ENCODE measurements around the gene ACKR3.
A peak's percentile ranks its signal among the peaks of the same experiment; 100 is the strongest.

The ACKR3 gene

DNA sequence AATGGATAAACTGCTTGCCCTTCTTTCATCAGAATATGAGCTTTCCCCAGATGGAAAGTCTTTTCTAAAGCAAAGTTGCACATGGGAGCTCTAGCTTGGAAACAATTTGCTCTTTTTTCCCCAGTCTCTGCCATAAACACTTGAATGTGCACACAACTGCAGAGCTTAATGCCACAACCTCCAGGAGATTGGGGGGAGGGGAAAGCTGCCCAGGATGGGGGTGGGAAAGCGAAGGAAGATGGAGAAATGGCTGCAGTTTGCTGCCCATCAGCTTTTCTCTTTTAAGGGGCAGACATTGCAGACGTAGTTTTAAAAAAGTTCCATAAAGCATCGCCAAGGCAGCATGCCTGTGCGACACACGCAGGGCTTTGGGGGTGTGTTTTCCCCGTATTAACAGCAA lies 1.5 kb downstream of the ACKR3 start:
- Histone ChIP-seq H2BK120ac (ENCODE audit: low read depth, low read length) (no peak overlapping the region), H3K27me3 (ENCODE audit: insufficient read depth, low read length, poor library complexity) (no peaks in the 10 kb centered on the region), H3K18ac (ENCODE audit: low read length) (peak overlapping the region; percentile 33), H3K9ac (ENCODE audit: low read length) (peak overlapping the region; percentile 45), H3K4me3 (ENCODE audit: low read length) (no peak overlapping the region), H4K5ac (ENCODE audit: low read length) (no peak overlapping the region), H2BK5ac (ENCODE audit: low read length) (peak overlapping the region; percentile 15), H4K8ac (ENCODE audit: low read depth, low read length) (no peak overlapping the region), H3K4me1 (ENCODE audit: control insufficient read depth, low read depth, low read length) (peaks cover 24% of the 10 kb centered on the region), H3K36me3 (ENCODE audit: control insufficient read depth, insufficient read depth, low read length) (no peaks in the 10 kb centered on the region), H2BK15ac (replicated peaks; ENCODE audit: low read depth) (no peak overlapping the region), H2AK5ac (ENCODE audit: low read length) (no peak overlapping the region), H3K27ac (ENCODE audit: low read depth, low read length) (no peak overlapping the region), H3K79me1 (ENCODE audit: low read length) (no peaks in the 10 kb centered on the region), H3K4me2 (ENCODE audit: low read length) (peak overlapping the region; percentile 10), H3K23ac (ENCODE audit: low read length) (no peak overlapping the region), H3K56ac (ENCODE audit: low read length) (peak overlapping the region; percentile 51), H3K79me2 (ENCODE audit: control insufficient read depth, insufficient read depth, low read length) (no peaks in the 10 kb centered on the region), H3K4ac (ENCODE audit: low read depth, low read length) (peak overlapping the region; percentile 39)
- no peak for DNase-seq
- no CpG with 5 or more reads among the region's 6 CpGs for WGBS (ENCODE audit: extremely low coverage, insufficient coverage, low lambda C conversion rate)

DNA sequence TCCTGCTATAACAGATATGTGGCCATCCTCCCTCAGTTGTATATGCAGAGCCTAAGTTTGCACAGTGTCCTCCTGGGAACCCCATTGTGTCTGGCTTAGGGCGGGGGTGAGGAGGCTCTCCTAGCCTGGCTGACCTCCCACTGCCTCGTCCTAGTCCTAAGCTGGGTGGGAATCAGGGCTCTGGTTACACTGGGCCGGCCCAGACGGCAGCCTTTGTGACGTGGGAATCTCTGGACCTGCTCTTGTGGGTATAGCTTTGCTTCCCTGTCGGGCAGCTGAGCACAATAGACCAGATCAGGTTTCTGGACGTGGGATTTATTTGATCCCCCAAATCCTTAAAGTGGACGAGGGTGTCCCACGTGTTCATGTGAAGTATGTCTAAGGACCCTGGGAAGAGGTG lies 2.9 kb downstream of the ACKR3 start:
- DNase-seq: peak; percentile 42
- H3K4me1 ChIP-seq (ENCODE audit: control insufficient read depth, low read depth, low read length): peaks cover 24% of the 10 kb centered on the region
- no peak overlapping the region for H4K8ac ChIP-seq (ENCODE audit: low read depth, low read length)
- H3K27me3 ChIP-seq (ENCODE audit: insufficient read depth, low read length, poor library complexity): no peaks in the 10 kb centered on the region
- no peaks in the 10 kb centered on the region for H3K79me1 ChIP-seq (ENCODE audit: low read length)
- H3K36me3 ChIP-seq (ENCODE audit: control insufficient read depth, insufficient read depth, low read length): no peaks in the 10 kb centered on the region
- H3K23ac ChIP-seq (ENCODE audit: low read length): no peak overlapping the region
- H3K4ac ChIP-seq (ENCODE audit: low read depth, low read length): no peak overlapping the region
- H3K79me2 ChIP-seq (ENCODE audit: control insufficient read depth, insufficient read depth, low read length): no peaks in the 10 kb centered on the region
- no peak overlapping the region for H2AK5ac ChIP-seq (ENCODE audit: low read length)
- H2BK15ac ChIP-seq (replicated peaks; ENCODE audit: low read depth): no peak overlapping the region
- H3K4me3 ChIP-seq (ENCODE audit: low read length): no peak overlapping the region
- no peak overlapping the region for H2BK5ac ChIP-seq (ENCODE audit: low read length)
- H3K9ac ChIP-seq (ENCODE audit: low read length): peak overlapping the region; percentile 23
- H3K56ac ChIP-seq (ENCODE audit: low read length): peak overlapping the region; percentile 53
- H4K5ac ChIP-seq (ENCODE audit: low read length): no peak overlapping the region
- H3K18ac ChIP-seq (ENCODE audit: low read length): no peak overlapping the region
- no CpG with 5 or more reads among the region's 9 CpGs for WGBS (ENCODE audit: extremely low coverage, insufficient coverage, low lambda C conversion rate)
- no peak overlapping the region for H3K4me2 ChIP-seq (ENCODE audit: low read length)
- H2BK120ac ChIP-seq (ENCODE audit: low read depth, low read length): no peak overlapping the region
- no peak overlapping the region for H3K27ac ChIP-seq (ENCODE audit: low read depth, low read length)

DNA sequence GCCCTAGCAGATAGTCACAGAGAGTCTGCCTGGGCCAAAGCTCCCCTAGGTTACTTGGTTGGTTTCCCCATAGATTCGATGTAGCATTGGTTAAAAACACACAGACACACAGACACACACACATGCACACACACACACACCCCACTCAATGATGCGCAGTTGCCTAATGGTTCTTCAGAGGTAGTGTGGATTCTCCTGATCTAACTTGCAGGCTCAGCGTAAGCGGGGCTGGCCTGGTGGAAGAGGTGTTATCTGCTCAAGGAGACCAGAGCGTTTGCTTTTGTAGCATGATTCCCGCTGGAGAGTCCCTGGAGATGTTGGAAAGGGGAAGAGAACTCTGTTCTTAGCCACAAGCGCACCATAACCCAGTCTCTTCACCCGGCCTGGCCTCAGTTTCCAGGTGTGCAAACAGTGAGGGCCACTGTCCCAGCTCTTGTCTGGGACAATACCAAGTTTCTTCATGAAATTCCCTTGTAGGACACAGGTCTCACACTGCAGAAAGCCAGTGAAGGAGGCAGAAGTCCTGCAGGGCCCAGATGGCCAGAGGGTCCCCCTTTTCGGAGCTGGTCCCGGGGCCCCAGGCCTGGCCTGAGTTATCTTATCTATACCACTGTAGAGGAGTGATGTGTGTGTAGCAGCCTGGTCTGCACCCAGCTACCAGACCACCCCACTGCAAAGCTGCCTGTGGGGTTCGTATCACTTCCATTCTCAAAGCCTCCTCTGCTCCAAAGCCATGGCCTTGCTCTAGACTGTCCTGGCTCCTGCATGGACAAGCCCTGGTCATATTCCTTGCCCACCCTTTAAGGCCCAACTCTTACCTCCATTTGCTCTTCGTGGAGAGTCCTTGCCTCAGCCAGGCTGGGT lies 3.7 kb downstream of the ACKR3 start:
- Histone ChIP-seq H3K23ac (ENCODE audit: low read length) (peak overlapping the region; percentile 56), H4K8ac (ENCODE audit: low read depth, low read length) (no peak overlapping the region), H3K56ac (ENCODE audit: low read length) (peak overlapping the region; percentile 4), H3K9ac (ENCODE audit: low read length) (no peak overlapping the region), H3K79me2 (ENCODE audit: control insufficient read depth, insufficient read depth, low read length) (no peaks in the 10 kb centered on the region), H2AK5ac (ENCODE audit: low read length) (no peak overlapping the region), H3K4me2 (ENCODE audit: low read length) (no peak overlapping the region), H3K27ac (ENCODE audit: low read depth, low read length) (no peak overlapping the region), H4K5ac (ENCODE audit: low read length) (no peak overlapping the region), H3K4me1 (ENCODE audit: control insufficient read depth, low read depth, low read length) (peaks cover 24% of the 10 kb centered on the region), H3K36me3 (ENCODE audit: control insufficient read depth, insufficient read depth, low read length) (no peaks in the 10 kb centered on the region), H3K27me3 (ENCODE audit: insufficient read depth, low read length, poor library complexity) (no peaks in the 10 kb centered on the region), H3K4ac (ENCODE audit: low read depth, low read length) (no peak overlapping the region), H2BK15ac (replicated peaks; ENCODE audit: low read depth) (no peak overlapping the region), H2BK120ac (ENCODE audit: low read depth, low read length) (no peak overlapping the region), H2BK5ac (ENCODE audit: low read length) (no peak overlapping the region), H3K79me1 (ENCODE audit: low read length) (no peaks in the 10 kb centered on the region), H3K4me3 (ENCODE audit: low read length) (no peak overlapping the region), H3K18ac (ENCODE audit: low read length) (no peak overlapping the region)
- DNase-seq: peak; percentile 28
- WGBS (ENCODE audit: extremely low coverage, insufficient coverage, low lambda C conversion rate): no CpG with 5 or more reads among the region's 12 CpGs

DNA sequence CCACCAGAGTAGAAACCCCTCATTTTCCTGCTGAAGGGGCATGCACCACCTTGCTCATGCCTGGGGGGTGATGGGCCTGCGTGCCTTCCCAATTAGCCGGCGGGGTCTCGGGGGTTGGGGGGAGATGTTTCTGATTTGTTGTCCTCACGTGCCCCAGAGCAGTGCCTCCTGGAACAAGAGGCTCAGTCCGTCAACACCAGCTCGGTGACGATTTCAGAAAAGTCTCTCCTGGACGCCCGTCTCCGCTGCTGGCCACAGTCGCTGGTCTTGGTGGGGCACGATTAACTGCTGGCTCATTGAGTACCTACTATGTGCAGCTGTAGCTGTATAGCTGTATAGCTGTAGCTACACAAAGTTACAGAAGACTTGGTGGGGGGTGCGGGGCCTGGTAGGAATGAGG lies 4.4 kb downstream of the ACKR3 start:
- no peak overlapping the region for H3K4me3 ChIP-seq (ENCODE audit: low read length)
- H3K4me2 ChIP-seq (ENCODE audit: low read length): no peak overlapping the region
- no peak overlapping the region for H2AK5ac ChIP-seq (ENCODE audit: low read length)
- H3K56ac ChIP-seq (ENCODE audit: low read length): no peak overlapping the region
- H2BK5ac ChIP-seq (ENCODE audit: low read length): no peak overlapping the region
- DNase-seq: no peak
- H2BK15ac ChIP-seq (replicated peaks; ENCODE audit: low read depth): no peak overlapping the region
- H3K9ac ChIP-seq (ENCODE audit: low read length): no peak overlapping the region
- no peak overlapping the region for H3K27ac ChIP-seq (ENCODE audit: low read depth, low read length)
- no peak overlapping the region for H4K5ac ChIP-seq (ENCODE audit: low read length)
- H3K79me1 ChIP-seq (ENCODE audit: low read length): no peaks in the 10 kb centered on the region
- no peak overlapping the region for H2BK120ac ChIP-seq (ENCODE audit: low read depth, low read length)
- H3K27me3 ChIP-seq (ENCODE audit: insufficient read depth, low read length, poor library complexity): no peaks in the 10 kb centered on the region
- no peak overlapping the region for H3K4ac ChIP-seq (ENCODE audit: low read depth, low read length)
- H3K18ac ChIP-seq (ENCODE audit: low read length): no peak overlapping the region
- no peaks in the 10 kb centered on the region for H3K79me2 ChIP-seq (ENCODE audit: control insufficient read depth, insufficient read depth, low read length)
- no peak overlapping the region for H3K23ac ChIP-seq (ENCODE audit: low read length)
- peaks cover 21% of the 10 kb centered on the region for H3K4me1 ChIP-seq (ENCODE audit: control insufficient read depth, low read depth, low read length)
- WGBS (ENCODE audit: extremely low coverage, insufficient coverage, low lambda C conversion rate): no CpG with 5 or more reads among the region's 14 CpGs
- no peaks in the 10 kb centered on the region for H3K36me3 ChIP-seq (ENCODE audit: control insufficient read depth, insufficient read depth, low read length)
- H4K8ac ChIP-seq (ENCODE audit: low read depth, low read length): no peak overlapping the region

DNA sequence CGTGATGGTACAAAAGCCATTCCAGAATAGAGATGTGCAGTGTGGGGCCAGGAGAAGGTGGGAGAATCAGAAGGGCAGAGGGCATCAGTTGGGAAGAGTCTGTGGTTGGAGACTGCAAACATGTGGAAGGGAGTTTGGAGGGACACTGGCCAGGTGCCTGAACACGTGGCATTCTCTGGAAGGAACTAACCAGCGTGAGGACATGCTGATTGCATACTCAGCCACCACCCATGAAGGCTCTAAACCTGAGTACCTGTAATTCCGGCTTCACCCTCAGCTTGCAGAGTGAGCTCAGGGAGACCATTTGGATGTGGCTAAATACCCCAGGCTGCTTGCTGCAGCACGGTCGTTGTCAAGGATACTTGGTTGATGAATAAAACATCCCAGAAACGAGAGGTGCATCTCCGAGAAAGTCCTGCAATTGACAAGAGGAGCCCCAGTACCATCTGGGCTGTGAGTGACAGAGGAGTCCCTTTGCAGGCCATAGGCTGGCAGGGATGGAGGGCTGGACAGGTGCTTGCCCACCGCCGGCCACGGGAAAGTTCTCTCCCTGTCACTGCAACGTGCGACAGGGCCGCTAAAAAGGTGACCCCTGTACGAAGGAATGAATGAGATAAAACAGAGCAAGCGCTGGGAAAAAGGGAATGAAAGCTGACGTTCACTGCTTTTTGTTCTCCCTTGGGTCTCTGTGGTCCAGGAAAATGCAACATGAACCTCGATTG lies 5.0 kb downstream of the ACKR3 start:
- Histone ChIP-seq H4K5ac (ENCODE audit: low read length) (no peak overlapping the region), H3K79me1 (ENCODE audit: low read length) (no peaks in the 10 kb centered on the region), H3K18ac (ENCODE audit: low read length) (no peak overlapping the region), H2BK15ac (replicated peaks; ENCODE audit: low read depth) (no peak overlapping the region), H3K4me3 (ENCODE audit: low read length) (no peak overlapping the region), H3K27me3 (ENCODE audit: insufficient read depth, low read length, poor library complexity) (no peaks in the 10 kb centered on the region), H3K56ac (ENCODE audit: low read length) (no peak overlapping the region), H3K4me2 (ENCODE audit: low read length) (no peak overlapping the region), H3K27ac (ENCODE audit: low read depth, low read length) (no peak overlapping the region), H3K4ac (ENCODE audit: low read depth, low read length) (no peak overlapping the region), H4K8ac (ENCODE audit: low read depth, low read length) (no peak overlapping the region), H3K23ac (ENCODE audit: low read length) (no peak overlapping the region), H3K36me3 (ENCODE audit: control insufficient read depth, insufficient read depth, low read length) (no peaks in the 10 kb centered on the region), H2AK5ac (ENCODE audit: low read length) (no peak overlapping the region), H3K79me2 (ENCODE audit: control insufficient read depth, insufficient read depth, low read length) (no peaks in the 10 kb centered on the region), H2BK120ac (ENCODE audit: low read depth, low read length) (no peak overlapping the region), H3K9ac (ENCODE audit: low read length) (no peak overlapping the region), H3K4me1 (ENCODE audit: control insufficient read depth, low read depth, low read length) (peaks cover 22% of the 10 kb centered on the region), H2BK5ac (ENCODE audit: low read length) (no peak overlapping the region)
- WGBS (ENCODE audit: extremely low coverage, insufficient coverage, low lambda C conversion rate): no CpG with 5 or more reads among the region's 18 CpGs
- peak; percentile 24 for DNase-seq
